Activated naive CD8-positive, alpha-beta T cell treated with anti-CD3 and anti-CD28 coated beads for 36 hours (primary cell): ENCODE data around the gene RYR3. TPM values are rescaled to one million over a fixed set of nuclear protein-coding genes. Genes with fewer than 3 reads are reported as not detected.

ENCODE experiments used
- DNase-seq: peaks from one replicate; pipeline ENCODE4 v3.0.0; 2021
- H3K27ac Mint-ChIP-seq: one replicate; pipeline ENCODE4 v1.8.0; 2022; ENCODE audit warnings: mild to moderate bottlenecking, moderate library complexity, mixed read lengths
- H3K27me3 Mint-ChIP-seq: one replicate; pipeline ENCODE4 v1.8.0; 2022; ENCODE audit warnings: mild to moderate bottlenecking, mixed read lengths
- H3K36me3 Mint-ChIP-seq: one replicate; pipeline ENCODE4 v1.8.0; 2021; ENCODE audit warnings: mild to moderate bottlenecking, mixed read lengths
- H3K4me1 Mint-ChIP-seq: one replicate; pipeline ENCODE4 v1.8.0; 2021; ENCODE audit warnings: mixed read lengths
- H3K4me3 Mint-ChIP-seq: one replicate; pipeline ENCODE4 v1.8.0; 2022; ENCODE audit warnings: mild to moderate bottlenecking, moderate library complexity, mixed read lengths
- H3K9me3 Mint-ChIP-seq: one replicate; pipeline ENCODE4 v1.8.0; 2022; ENCODE audit warnings: mixed read lengths
- total RNA-seq, 2 experiments: library from RNA; stranded (reverse); gene quantifications; one replicate each; pipeline ENCODE4 v1.2.3, GENCODE V29; 2021

The RYR3 gene
- total RNA-seq, 2 experiments from 2014 or later: not detected

DNA sequence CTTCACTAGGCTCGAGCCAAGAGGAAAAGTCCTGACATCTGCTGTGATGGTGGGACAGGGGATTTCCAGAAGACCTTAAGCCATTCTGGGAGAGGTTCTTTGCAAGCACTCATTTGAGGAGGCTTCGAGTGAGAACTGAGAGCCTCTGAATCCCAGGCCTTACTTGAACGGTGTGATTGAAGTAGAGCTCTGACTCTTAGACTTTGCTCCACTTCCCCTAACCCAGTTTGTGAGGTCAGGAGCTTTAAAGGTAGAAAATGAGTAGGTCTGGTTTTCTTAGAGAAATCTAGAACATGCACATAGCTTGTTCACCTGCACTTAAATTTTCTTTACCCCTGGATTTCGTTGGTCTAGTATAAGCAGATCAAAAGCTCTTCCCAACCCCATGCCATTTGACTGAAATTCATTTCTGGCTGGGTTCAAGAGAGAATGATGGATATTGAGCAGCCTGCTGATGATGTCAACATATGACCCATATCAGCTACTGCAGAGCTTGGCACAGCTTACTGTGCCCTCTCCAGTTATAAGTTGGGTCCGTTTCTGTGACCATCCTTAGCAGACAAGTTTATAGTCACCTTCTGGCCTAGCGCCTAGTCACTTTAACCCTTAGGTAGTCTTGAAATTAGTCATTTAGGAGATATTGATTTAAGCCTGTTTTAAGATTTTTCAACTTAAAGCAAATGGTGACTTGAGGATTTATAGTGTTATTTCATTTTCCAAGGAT is 428.3 kb downstream of the RYR3 start:
- no peak for DNase-seq
- H3K4me1 Mint-ChIP-seq: no peaks in the 10 kb centered on the region
- no peak overlapping the region for H3K4me3 Mint-ChIP-seq
- H3K9me3 Mint-ChIP-seq: no peaks in the 10 kb centered on the region
- H3K36me3 Mint-ChIP-seq: no peaks in the 10 kb centered on the region
- peaks cover 9% of the 10 kb centered on the region for H3K27me3 Mint-ChIP-seq
- no peak overlapping the region for H3K27ac Mint-ChIP-seq

DNA sequence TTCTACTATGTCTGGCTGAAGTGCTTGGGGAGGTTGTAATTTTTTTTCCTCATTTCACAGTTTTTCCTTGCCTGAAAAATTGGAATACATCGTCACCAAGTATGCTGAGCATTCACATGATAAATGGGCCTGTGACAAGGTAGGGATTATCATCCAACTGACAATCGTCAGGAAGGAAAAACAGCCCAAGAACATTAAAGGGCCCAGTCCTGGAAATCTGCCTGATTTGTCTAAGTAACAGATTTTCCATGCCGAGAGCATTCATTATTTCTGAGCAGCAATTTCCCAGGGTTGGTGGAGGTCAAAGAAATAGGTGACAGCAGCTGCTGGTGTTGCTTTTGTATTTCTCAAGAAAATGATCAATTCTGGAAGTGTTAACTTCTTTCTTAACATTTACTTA is 431.5 kb downstream of the RYR3 start:
- Mint-ChIP-seq H3K27ac (no peak overlapping the region), H3K9me3 (no peaks in the 10 kb centered on the region), H3K4me3 (no peak overlapping the region), H3K4me1 (no peaks in the 10 kb centered on the region), H3K36me3 (no peaks in the 10 kb centered on the region), H3K27me3 (peaks cover 9% of the 10 kb centered on the region)
- DNase-seq: no peak

DNA sequence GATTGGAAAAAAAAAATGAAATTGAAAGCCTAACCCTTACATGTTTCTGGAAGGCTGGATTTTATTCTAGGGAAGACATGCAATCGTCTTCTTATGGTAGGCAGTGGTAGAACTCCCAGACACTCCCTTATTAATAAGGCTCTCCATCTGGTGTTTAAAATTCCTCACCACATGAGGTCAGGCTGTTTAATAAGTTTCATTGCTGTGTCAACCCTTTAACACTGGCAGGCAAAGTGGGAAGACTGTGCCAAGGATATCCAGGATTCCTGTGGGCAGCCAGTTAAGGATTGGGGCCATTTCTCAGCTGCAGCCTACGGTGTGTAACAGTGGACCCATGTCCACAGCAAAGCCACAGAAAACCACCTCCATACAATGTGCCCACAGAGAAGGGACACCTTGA is 432.0 kb downstream of the RYR3 start:
- no peak overlapping the region for H3K4me3 Mint-ChIP-seq
- no peaks in the 10 kb centered on the region for H3K9me3 Mint-ChIP-seq
- H3K36me3 Mint-ChIP-seq: no peaks in the 10 kb centered on the region
- no peak for DNase-seq
- H3K27ac Mint-ChIP-seq: no peak overlapping the region
- no peaks in the 10 kb centered on the region for H3K4me1 Mint-ChIP-seq
- peaks cover 7% of the 10 kb centered on the region for H3K27me3 Mint-ChIP-seq

DNA sequence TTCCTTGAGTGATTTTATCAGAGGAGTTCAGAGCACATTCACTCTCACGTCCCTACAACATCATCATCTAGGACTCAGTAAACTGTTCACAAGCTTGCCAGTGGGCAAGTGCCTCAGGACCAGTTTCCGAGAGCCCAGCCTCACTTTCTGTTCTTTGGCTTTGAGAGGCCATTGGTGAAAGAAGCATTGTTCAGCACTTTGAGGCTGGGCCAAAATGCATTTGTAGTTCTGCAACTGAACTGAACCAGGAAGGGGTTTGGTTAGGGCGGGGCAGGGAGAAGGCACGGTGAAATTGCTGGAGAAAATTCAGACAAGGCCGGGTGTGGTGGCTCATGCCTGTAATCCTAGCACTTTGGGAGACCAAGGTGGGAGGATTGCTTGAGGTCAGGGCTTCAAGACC is 435.4 kb downstream of the RYR3 start:
- H3K4me3 Mint-ChIP-seq: no peak overlapping the region
- H3K27me3 Mint-ChIP-seq: no peaks in the 10 kb centered on the region
- DNase-seq: no peak
- H3K9me3 Mint-ChIP-seq: peaks cover 1% of the 10 kb centered on the region
- H3K36me3 Mint-ChIP-seq: no peaks in the 10 kb centered on the region
- H3K4me1 Mint-ChIP-seq: no peaks in the 10 kb centered on the region
- no peak overlapping the region for H3K27ac Mint-ChIP-seq

DNA sequence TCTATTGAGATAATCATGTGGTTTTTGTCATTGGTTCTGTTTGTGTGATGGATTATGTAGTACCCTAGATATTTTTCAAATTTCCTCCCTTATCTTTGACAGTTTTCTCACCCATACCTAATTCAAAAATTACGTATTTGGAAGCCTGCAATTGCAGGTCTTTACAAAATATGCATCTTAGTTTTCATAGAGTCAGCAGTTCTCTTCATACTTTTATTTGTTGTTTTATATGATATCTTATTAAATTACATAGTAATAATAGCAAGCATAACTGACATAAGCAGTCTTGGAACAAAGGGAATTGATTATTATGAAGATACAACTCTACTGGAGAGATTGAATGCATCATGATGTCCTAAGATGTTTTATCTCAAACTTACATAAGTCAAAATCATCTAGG is 442.2 kb downstream of the RYR3 start:
- no peaks in the 10 kb centered on the region for H3K36me3 Mint-ChIP-seq
- no peak for DNase-seq
- peaks cover 23% of the 10 kb centered on the region for H3K27me3 Mint-ChIP-seq
- no peak overlapping the region for H3K27ac Mint-ChIP-seq
- H3K4me3 Mint-ChIP-seq: no peak overlapping the region
- peaks cover 3% of the 10 kb centered on the region for H3K9me3 Mint-ChIP-seq
- H3K4me1 Mint-ChIP-seq: no peaks in the 10 kb centered on the region

DNA sequence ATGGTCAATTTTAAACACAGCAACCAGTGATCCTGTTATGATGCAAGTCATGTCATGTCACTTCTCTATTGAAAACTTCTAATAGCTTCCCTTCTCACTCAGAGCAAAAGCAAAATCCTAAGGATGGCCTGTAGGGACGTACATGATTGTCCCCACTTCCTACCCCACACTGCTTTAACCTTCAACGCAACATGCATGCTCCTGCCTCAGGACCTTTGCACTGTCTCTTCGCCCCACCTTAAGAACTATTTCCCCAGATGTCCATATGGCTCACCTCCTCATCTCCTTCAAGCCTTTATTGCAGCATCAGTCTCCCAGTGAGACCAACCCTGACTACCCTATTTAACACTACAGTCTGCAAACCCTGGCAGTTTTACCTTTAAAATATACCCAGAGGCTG is 443.5 kb downstream of the RYR3 start:
- DNase-seq: no peak
- H3K4me3 Mint-ChIP-seq: no peak overlapping the region
- H3K27me3 Mint-ChIP-seq: peaks cover 24% of the 10 kb centered on the region
- H3K4me1 Mint-ChIP-seq: no peaks in the 10 kb centered on the region
- peaks cover 3% of the 10 kb centered on the region for H3K9me3 Mint-ChIP-seq
- H3K27ac Mint-ChIP-seq: no peak overlapping the region
- no peaks in the 10 kb centered on the region for H3K36me3 Mint-ChIP-seq

DNA sequence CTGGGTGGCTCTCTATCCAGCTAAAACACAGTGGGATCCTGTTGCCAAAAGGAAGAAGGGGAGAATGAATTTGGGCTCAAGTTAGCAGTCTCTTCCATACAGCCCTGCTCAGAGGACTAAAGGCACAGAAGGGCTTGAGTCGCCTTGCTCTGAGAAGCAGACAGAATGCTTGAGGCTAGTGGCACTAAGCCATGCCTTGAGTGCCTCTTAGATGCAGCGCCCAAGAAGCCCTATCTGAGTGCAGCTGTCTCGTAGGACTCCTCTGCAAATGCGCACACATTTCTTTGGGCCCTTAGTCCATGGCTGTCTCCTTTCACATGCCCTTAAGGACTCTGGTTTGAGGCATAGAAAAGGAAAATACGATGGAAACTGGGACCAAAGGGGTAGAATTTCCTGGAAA is 446.2 kb downstream of the RYR3 start:
- H3K36me3 Mint-ChIP-seq: no peaks in the 10 kb centered on the region
- no peak overlapping the region for H3K27ac Mint-ChIP-seq
- DNase-seq: no peak
- no peaks in the 10 kb centered on the region for H3K9me3 Mint-ChIP-seq
- H3K4me3 Mint-ChIP-seq: no peak overlapping the region
- H3K27me3 Mint-ChIP-seq: peaks cover 40% of the 10 kb centered on the region
- no peaks in the 10 kb centered on the region for H3K4me1 Mint-ChIP-seq

DNA sequence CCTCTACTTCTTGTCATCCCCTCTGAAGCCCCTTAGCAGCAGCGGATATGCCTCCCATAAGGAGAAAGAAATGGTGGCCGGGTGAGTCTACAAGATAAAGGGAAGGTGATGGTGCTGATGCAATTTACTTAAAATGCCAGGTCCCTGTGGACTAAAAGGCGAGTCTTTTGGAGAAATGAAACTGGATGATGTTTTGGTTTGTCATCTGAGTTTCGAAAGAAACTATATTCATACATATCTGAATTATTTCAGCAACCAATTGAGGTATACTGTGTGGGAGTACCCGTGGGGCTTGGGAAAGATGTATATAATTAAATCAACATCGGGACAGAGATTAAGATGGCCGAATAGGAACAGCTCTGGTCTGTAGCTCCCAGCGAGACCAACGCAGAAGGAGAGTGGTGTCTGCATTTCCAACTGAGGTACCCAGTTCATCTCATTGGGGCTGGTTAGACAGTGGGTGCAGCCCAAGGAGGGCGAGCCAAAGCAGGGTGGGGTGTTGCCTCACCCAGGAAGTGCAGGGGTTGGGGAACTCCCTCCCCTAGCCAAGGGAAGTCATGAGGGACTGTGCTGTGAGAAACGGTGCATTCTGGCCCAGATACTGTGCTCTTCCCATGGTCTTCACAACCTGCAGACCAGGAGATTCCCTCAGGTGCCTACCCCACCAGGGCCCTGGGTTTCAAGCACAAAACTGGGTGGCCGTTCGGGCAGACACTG is 446.9 kb downstream of the RYR3 start:
- no peak overlapping the region for H3K27ac Mint-ChIP-seq
- peaks cover 35% of the 10 kb centered on the region for H3K27me3 Mint-ChIP-seq
- H3K4me1 Mint-ChIP-seq: no peaks in the 10 kb centered on the region
- H3K4me3 Mint-ChIP-seq: no peak overlapping the region
- DNase-seq: no peak
- no peaks in the 10 kb centered on the region for H3K36me3 Mint-ChIP-seq
- H3K9me3 Mint-ChIP-seq: no peaks in the 10 kb centered on the region

DNA sequence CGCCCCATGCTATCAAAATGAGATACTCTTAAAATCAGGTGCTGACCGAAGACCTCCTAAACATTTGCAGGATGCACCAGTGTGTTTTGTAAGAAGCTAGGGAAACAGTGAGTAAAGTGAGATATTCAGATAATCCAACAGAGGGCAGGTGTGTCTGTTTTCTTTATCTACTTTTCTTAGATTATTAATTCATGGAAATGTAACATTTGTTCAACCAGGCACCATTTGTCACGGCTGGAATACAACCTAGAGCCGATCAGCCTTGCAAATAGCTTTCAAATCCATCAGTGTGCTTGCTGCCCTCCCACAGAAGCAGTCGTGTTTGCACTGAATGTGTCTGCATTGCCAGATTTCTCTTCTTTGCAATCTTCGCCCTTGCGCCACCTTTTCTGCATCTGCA is 455.6 kb downstream of the RYR3 start:
- Mint-ChIP-seq H3K27me3 (peaks cover 8% of the 10 kb centered on the region), H3K27ac (no peak overlapping the region), H3K4me3 (no peak overlapping the region), H3K4me1 (no peaks in the 10 kb centered on the region), H3K36me3 (no peaks in the 10 kb centered on the region), H3K9me3 (no peaks in the 10 kb centered on the region)
- DNase-seq: no peak

DNA sequence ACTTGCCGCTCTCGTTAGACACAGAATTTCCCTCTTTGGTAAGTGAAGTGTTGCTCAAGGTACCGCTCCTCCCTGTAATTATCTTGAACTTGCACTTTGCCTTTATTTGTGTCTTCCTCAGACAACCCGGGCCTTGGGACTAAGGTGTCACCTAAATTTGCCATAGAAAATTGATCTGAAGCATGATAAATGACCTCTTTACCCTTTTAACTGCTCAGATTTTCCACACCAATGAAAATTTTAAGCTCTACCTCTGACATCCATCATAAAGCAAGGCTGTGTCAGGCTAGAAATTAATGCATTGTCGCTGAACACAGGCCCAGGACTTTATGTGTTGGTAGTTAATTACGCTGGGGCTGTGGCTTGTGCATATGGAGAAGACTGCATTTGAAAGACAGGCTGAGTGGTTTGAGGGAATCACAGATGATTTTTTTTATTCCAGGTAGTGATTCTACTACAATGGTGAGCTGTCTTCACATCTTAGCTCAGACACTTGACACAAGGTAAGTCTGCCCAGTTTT is 458.0 kb downstream of the RYR3 start:
- no peak overlapping the region for H3K4me3 Mint-ChIP-seq
- H3K36me3 Mint-ChIP-seq: no peaks in the 10 kb centered on the region
- no peak overlapping the region for H3K27ac Mint-ChIP-seq
- H3K4me1 Mint-ChIP-seq: no peaks in the 10 kb centered on the region
- peaks cover 4% of the 10 kb centered on the region for H3K27me3 Mint-ChIP-seq
- H3K9me3 Mint-ChIP-seq: no peaks in the 10 kb centered on the region
- no peak for DNase-seq

DNA sequence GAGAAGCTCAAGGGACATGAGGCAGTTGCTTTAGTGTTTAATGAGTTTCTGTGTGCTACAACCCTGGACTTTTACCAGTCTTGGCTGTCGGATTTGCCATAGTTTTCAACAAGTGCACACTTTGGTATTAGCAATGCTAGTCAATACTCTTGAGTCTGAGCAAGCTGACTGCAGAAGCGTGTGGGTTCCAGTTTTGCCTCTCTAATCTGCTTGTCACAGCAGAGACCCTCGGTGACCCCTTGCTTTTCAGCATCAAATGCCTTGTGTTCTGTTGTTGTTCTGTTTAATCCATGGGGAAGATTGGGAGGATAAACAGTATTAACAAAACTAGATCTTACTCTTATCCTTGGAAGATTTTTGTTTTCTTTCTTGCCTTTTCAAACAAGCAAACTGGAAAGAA is 463.2 kb downstream of the RYR3 start:
- no peak overlapping the region for H3K4me3 Mint-ChIP-seq
- no peaks in the 10 kb centered on the region for H3K4me1 Mint-ChIP-seq
- H3K36me3 Mint-ChIP-seq: no peaks in the 10 kb centered on the region
- no peak for DNase-seq
- H3K27me3 Mint-ChIP-seq: peaks cover 18% of the 10 kb centered on the region
- no peaks in the 10 kb centered on the region for H3K9me3 Mint-ChIP-seq
- no peak overlapping the region for H3K27ac Mint-ChIP-seq

DNA sequence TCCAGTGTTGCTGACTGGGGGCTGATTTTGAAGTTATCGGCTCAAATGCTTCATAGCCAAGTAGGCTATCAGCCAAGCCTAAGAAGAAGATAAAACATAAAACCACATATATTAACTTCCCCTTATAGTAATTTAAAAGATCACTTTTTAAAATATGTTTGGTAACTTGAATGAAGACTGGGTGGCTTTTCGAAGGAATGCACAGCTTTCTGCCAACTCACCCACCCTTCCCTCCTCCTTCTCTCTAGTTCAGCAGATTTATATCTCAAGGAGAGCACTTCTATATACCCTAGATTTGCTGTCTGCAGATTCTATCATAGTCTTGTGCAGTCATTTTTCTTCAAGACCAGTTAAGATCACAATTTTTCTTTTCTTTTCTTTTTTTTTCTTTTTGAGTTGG is 468.1 kb downstream of the RYR3 start:
- no peak overlapping the region for H3K27ac Mint-ChIP-seq
- H3K36me3 Mint-ChIP-seq: no peaks in the 10 kb centered on the region
- no peaks in the 10 kb centered on the region for H3K4me1 Mint-ChIP-seq
- no peak for DNase-seq
- H3K27me3 Mint-ChIP-seq: peaks cover 15% of the 10 kb centered on the region
- H3K4me3 Mint-ChIP-seq: no peak overlapping the region
- H3K9me3 Mint-ChIP-seq: no peaks in the 10 kb centered on the region

DNA sequence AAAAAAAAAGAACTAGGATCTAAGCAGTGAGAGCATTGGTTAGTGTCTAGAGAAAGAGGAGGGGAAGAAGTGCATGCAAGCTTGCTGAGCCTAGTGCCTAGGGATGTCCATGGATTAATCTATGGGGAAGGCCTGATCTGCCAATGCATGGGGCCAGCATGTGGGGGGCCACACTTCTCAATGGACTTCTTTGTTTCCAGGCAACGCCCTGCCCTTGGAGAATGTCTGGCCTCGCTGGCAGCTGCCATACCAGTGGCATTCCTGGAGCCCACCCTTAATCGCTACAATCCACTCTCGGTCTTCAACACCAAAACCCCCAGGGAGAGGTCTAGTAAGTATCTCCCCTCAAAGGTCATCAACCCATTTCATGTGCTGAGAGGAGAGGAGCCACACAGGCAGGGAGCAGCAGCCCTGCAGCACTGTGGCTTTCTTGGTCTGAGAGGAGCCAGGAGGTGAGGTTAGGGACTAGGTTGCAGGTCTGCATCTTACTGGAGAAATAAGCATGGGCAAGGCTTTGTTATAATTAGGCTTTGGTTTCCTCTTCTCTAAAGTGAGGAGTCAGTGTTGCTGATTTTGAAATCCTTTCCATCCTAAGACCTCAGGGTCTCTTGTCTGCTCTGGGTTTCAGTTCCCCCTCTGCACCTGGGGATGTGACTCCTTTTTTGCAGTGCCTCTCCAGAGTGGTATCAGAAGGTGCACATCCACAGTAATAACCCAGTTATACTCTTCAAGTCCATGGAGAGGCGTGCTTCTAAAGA is 469.4 kb downstream of the RYR3 start:
- no peak for DNase-seq
- H3K27me3 Mint-ChIP-seq: peaks cover 12% of the 10 kb centered on the region
- no peak overlapping the region for H3K4me3 Mint-ChIP-seq
- H3K27ac Mint-ChIP-seq: no peak overlapping the region
- H3K4me1 Mint-ChIP-seq: no peaks in the 10 kb centered on the region
- H3K36me3 Mint-ChIP-seq: no peaks in the 10 kb centered on the region
- H3K9me3 Mint-ChIP-seq: no peaks in the 10 kb centered on the region

DNA sequence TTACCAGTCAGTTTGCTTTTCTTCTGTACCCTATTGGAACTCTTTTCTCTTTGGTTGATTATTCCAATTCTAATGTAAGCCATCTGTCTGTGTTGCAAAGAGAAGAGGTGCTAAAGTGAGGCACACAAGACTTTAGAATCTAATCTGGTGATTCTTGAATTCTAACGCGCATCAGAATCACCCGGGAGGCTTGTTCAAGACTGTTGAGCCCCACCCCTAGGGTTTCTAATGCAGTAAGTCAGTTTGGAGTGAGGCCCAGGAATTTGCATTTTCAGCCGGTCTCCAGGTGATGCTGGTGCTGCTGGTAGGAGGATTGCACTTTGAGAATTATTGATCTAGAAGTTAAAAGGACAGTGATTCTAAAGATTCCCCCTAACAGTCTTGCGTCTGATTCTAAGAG is 472.2 kb downstream of the RYR3 start:
- no peak for DNase-seq
- no peaks in the 10 kb centered on the region for H3K36me3 Mint-ChIP-seq
- H3K9me3 Mint-ChIP-seq: no peaks in the 10 kb centered on the region
- H3K27me3 Mint-ChIP-seq: no peaks in the 10 kb centered on the region
- no peaks in the 10 kb centered on the region for H3K4me1 Mint-ChIP-seq
- no peak overlapping the region for H3K4me3 Mint-ChIP-seq
- no peak overlapping the region for H3K27ac Mint-ChIP-seq

DNA sequence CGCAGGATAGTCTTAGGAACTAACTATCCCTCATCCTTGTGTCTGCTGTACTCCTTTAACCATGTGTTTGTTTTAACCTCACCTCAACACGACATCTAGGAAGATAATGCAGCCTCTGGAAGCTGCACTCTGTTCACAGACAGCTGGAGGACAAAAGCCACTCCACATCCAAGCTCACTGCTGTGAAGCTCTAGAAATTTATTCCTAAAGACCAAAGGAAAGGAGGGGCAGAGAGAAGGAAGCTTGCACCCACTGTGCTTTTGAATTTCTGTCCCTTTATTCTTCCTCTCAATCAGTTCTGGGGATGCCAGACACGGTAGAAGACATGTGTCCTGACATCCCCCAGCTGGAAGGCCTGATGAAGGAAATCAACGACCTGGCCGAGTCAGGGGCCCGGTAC is 474.6 kb downstream of the RYR3 start:
- DNase-seq: no peak
- Mint-ChIP-seq H3K36me3 (no peaks in the 10 kb centered on the region), H3K4me3 (no peak overlapping the region), H3K9me3 (no peaks in the 10 kb centered on the region), H3K27me3 (peaks cover 4% of the 10 kb centered on the region), H3K27ac (no peak overlapping the region), H3K4me1 (peaks cover 4% of the 10 kb centered on the region)
